ENCODE results near the gene MBNL3. TPM values are rescaled to one million over a fixed set of nuclear protein-coding genes. Genes with fewer than 3 reads are reported as not detected.

The MBNL3 gene
- total and polyA plus RNA-seq, 7 donors: 1.7 to 5.8 (median 5.4) TPM

DNA sequence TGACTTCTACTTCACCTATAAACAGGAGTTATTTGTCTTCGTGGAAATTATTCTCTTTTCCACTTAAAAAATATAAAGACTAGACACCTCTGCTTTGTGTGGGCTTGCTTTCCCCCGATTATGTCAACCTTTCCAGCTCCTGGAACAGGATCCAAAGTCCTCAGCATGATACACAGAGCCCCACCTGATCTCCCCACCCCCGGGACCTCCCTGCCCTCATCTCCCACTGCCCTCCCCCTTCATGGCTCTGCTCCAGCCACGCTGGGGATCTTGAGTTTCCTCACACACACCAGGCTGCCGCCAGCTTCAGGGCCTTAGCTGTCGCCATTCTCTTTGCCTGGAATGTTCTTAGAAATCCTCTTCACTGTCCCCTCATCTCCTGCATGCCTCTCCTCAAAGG lies 55.3 kb downstream of the MBNL3 start:
- Histone ChIP-seq H3K4me1 (no peaks in the 10 kb centered on the region), H3K27ac (no peak overlapping the region), H3K27me3 (no peaks in the 10 kb centered on the region), H3K4me3 (no peak overlapping the region), H3K36me3 (no peaks in the 10 kb centered on the region), H3K9me3 (no peaks in the 10 kb centered on the region)
- 70 to 88% methylated on average over 6 of the region's 6 CpGs for WGBS, 2 donors
- no peak for DNase-seq
- intact Hi-C loops (cut with DNase I): no loop called here
- TF ChIP-seq POLR2A (IDR thresholded peaks at IDR 0.05): no peak
- no peak for TF ChIP-seq EP300 (IDR thresholded peaks at IDR 0.05)
- no peak for TF ChIP-seq POLR2AphosphoS5 (IDR thresholded peaks at IDR 0.05)
- TF ChIP-seq, protein P1, sequence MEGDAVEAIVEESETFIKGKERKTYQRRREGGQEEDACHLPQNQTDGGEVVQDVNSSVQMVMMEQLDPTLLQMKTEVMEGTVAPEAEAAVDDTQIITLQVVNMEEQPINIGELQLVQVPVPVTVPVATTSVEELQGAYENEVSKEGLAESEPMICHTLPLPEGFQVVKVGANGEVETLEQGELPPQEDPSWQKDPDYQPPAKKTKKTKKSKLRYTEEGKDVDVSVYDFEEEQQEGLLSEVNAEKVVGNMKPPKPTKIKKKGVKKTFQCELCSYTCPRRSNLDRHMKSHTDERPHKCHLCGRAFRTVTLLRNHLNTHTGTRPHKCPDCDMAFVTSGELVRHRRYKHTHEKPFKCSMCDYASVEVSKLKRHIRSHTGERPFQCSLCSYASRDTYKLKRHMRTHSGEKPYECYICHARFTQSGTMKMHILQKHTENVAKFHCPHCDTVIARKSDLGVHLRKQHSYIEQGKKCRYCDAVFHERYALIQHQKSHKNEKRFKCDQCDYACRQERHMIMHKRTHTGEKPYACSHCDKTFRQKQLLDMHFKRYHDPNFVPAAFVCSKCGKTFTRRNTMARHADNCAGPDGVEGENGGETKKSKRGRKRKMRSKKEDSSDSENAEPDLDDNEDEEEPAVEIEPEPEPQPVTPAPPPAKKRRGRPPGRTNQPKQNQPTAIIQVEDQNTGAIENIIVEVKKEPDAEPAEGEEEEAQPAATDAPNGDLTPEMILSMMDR (IDR thresholded peaks at IDR 0.05): no peak

DNA sequence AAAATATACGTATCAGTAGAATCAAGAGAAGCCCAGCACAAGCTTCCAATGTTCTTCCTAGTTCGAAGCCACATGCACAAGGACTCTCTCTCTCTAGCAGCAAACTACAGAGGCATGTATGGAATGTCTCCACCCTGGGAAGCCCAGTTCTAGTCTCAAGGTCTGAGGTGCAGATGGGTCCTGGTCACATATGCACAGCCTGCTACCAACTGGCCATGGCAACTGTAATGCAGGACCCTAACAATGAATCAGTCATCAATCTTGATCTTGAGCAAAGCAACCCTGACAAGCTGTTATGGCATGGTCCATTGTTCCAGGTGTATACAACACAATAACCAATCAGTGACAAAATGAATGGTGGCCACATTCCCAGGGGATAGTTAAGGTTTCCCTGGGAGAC lies 55.8 kb downstream of the MBNL3 start:
- Histone ChIP-seq H3K27me3 (no peaks in the 10 kb centered on the region), H3K36me3 (no peaks in the 10 kb centered on the region), H3K9me3 (no peaks in the 10 kb centered on the region), H3K4me3 (no peak overlapping the region), H3K4me1 (no peaks in the 10 kb centered on the region), H3K27ac (no peak overlapping the region)
- TF ChIP-seq POLR2A (IDR thresholded peaks at IDR 0.05) (no peak), POLR2AphosphoS5 (IDR thresholded peaks at IDR 0.05) (no peak), EP300 (IDR thresholded peaks at IDR 0.05) (no peak)
- TF ChIP-seq, protein P1 (IDR thresholded peaks at IDR 0.05): no peak
- WGBS, 2 donors: 96 to 99% methylated on average over 2 of the region's 2 CpGs
- intact Hi-C loops (cut with DNase I): no loop called here
- DNase-seq: no peak

DNA sequence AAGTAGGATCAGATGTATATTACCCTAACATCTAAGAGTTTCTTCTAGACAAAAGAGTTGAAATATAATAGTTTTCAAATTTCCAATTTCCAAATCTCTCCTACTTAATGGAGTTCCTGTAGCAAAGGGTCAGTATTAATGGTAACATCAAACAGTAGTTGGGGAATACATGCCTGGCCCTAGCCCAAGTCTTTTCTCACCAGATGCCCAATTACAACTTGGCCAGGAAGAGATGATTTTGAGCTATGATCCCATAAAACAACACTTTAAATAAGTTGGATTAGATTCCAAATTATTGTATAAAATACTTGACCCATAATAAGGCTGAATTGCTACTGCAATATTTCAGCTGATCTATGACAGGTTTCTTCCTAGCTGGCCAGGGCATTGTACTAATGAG lies 59.9 kb downstream of the MBNL3 start:
- no peaks in the 10 kb centered on the region for H3K9me3 ChIP-seq
- H3K27ac ChIP-seq: no peak overlapping the region
- intact Hi-C loops (cut with DNase I): no loop called here
- H3K4me3 ChIP-seq: no peak overlapping the region
- H3K4me1 ChIP-seq: no peaks in the 10 kb centered on the region
- no peak for DNase-seq
- TF ChIP-seq POLR2A (IDR thresholded peaks at IDR 0.05): no peak
- TF ChIP-seq EP300 (IDR thresholded peaks at IDR 0.05): no peak
- TF ChIP-seq, protein P1 (IDR thresholded peaks at IDR 0.05): no peak
- TF ChIP-seq POLR2AphosphoS5 (IDR thresholded peaks at IDR 0.05): no peak
- H3K36me3 ChIP-seq: no peaks in the 10 kb centered on the region
- H3K27me3 ChIP-seq: no peaks in the 10 kb centered on the region

DNA sequence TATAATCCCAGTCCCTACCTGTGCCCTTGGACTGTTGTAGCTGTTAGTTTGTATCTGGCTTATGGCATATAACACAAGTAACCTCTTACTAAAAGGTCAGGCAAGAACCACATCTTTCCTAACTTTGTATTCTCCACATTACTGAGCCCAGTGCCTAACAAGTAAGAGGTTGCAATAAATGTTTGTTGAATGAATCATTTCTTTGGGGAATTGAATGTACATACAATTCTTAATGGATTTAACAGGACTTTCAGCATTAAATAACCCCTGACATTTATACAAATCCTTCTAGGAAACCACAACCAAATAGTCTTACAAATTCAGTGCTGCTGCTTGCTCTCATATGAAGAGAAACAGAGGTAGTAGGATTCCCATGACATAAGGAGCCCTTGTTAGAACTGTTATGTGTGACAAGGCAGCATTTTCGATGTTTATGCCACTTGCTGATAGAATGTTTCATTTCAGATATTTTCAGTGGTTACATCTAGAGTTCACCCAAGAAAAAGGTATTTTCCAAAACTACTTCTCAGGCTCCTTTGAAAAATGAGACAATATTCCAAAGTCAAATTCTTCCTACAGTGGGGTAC lies 62.0 kb downstream of the MBNL3 start:
- 83 to 88% methylated on average over 1 of the region's 1 CpG for WGBS, 2 donors

More for the DNA sequence above, 62.0 kb downstream of the MBNL3 start:
- H3K9me3 ChIP-seq: no peaks in the 10 kb centered on the region
- no peaks in the 10 kb centered on the region for H3K36me3 ChIP-seq
- DNase-seq: no peak
- intact Hi-C loops (cut with DNase I): no loop called here
- TF ChIP-seq, protein P1 (IDR thresholded peaks at IDR 0.05): no peak
- no peak for TF ChIP-seq POLR2A (IDR thresholded peaks at IDR 0.05)
- no peak for TF ChIP-seq EP300 (IDR thresholded peaks at IDR 0.05)
- TF ChIP-seq POLR2AphosphoS5 (IDR thresholded peaks at IDR 0.05): no peak
- H3K27ac ChIP-seq: no peak overlapping the region
- H3K4me3 ChIP-seq: no peak overlapping the region
- no peaks in the 10 kb centered on the region for H3K4me1 ChIP-seq
- H3K27me3 ChIP-seq: no peaks in the 10 kb centered on the region

Measured in sigmoid colon (tissue), 7 donors.